ENCODE data around the gene NSMF. TPM values are rescaled to one million over a fixed set of nuclear protein-coding genes. Genes with fewer than 3 reads are reported as not detected.

NSMF gene
- total and polyA plus RNA-seq, 10 of the 15 experiments (the other 5 are each of a cell fraction or from before 2014, with no cell fraction given): 0.13 to 44.3 (median 13.4) TPM

- Histone ChIP-seq H3K36me3 (ENCODE audit: control insufficient read depth in 2 of 2, insufficient read depth in 2 of 2, low read length in 1 of 2) (no peaks in the 10 kb centered on the region; a peak in 1 of 4 replicates), H2AFZ (ENCODE audit: control insufficient read depth, low read depth, low read length) (no peak overlapping the region; the same call in 1 of the 2 replicates), H4K20me1 (ENCODE audit: control insufficient read depth, insufficient read depth) (no peaks in the 10 kb centered on the region), H3K9me3 (replicated peaks; ENCODE audit: control insufficient read depth, insufficient read depth, low read length) (peaks cover 5% of the 10 kb centered on the region; the same call in 1 of the 3 replicates), H3K4me3 (peak overlapping the region; percentile 55; the same call in 1 of the 2 replicates), H3K4me2 (ENCODE audit: control insufficient read depth, insufficient read depth) (peak overlapping the region; percentile 82), H3K79me2 (ENCODE audit: control insufficient read depth, insufficient read depth, low read length) (no peaks in the 10 kb centered on the region), H3K27ac (ENCODE audit: control insufficient read depth, insufficient read depth) (peak overlapping the region; percentile 39), H3K9ac (ENCODE audit: control insufficient read depth, insufficient read depth, low read length) (peak overlapping the region; percentile 44; the same call in 1 of the 2 replicates), H3K27me3 (replicated peaks in 1 of 2; ENCODE audit: control insufficient read depth in 2 of 2, insufficient read depth in 2 of 2, low read length in 1 of 2) (no peaks in the 10 kb centered on the region), H3K4me1 (ENCODE audit: control insufficient read depth, insufficient read depth, low read length) (peaks cover 25% of the 10 kb centered on the region)
- ChIA-PET RAD21 (ENCODE audit: unreplicated experiment) (interaction anchor here (0.6 to 1.2 kb wide), 4 partner anchors 146 to 171 kb away, joined by 3 to 4 read pairs (median 4); partner anchors contain the start of gene NELFB), POLR2A (interaction anchor here (0.7 to 1.3 kb wide), 4 partner anchors 12 to 164 kb away, joined by 3 read pairs; partner anchors contain the start of genes EXD3, NOXA1 and NRARP), CTCF (interaction anchor here (0.7 to 2.7 kb wide), 5 partner anchors 14 to 122 kb away, joined by 3 to 17 read pairs (median 4); partner anchors contain the start of gene NRARP), SMC1A (ENCODE audit: uncharacterized antibody, unreplicated experiment) (interaction anchor here (1.6 kb wide), 1 partner anchor 106 kb away, joined by 5 read pairs; the partner anchor contains the start of gene NRARP)
- 0% methylated on average over 26 of the region's 31 CpGs for WGBS (ENCODE audit: insufficient coverage, insufficient replicate concordance, low lambda C conversion rate, missing lambda C conversion rate)
- FAIRE-seq: no peak
- DNase-seq (ENCODE audit: low read depth, low spot score): peak; percentile 26
- intact Hi-C loops (cut with micrococcal nuclease; ENCODE audit: unreplicated experiment) (loop anchor here (2.0 kb wide), 1 partner anchor 105 kb away; the partner anchor contains the start of gene NRARP), in situ Hi-C loops (cut with MboI) (loop anchor here (5.0 kb wide), 1 partner anchor 115 kb away; no protein-coding TSS in a partner anchor)
- peak; percentile 58 for ATAC-seq
- no TSS peak for BruUV-seq (replicated peaks)
- TF ChIP-seq CREM (IDR thresholded peaks at IDR 0.05; ENCODE audit: low read depth): no peak
- TF ChIP-seq FOXM1 (IDR thresholded peaks at IDR 0.05; ENCODE audit: low read depth, low read length): no peak
- TF ChIP-seq SP1 (IDR thresholded peaks at IDR 0.05; ENCODE audit: low read depth, low read length): no peak
- TF ChIP-seq EGR1 (IDR thresholded peaks at IDR 0.05; ENCODE audit: borderline replicate concordance in 1 of 2, low read depth in 2 of 2, low read length in 2 of 2): peak in 1 of 2 experiments; percentile 91; a peak in 2 of 3 replicates
- peak; percentile 45 for TF ChIP-seq IKZF1 (conservative IDR thresholded peaks at IDR 0.05)
- no peak for TF ChIP-seq ELK1 (IDR thresholded peaks at IDR 0.05; ENCODE audit: low read depth, low read length)
- no peak for TF ChIP-seq E2F8 (IDR thresholded peaks at IDR 0.05; ENCODE audit: low read depth, partially characterized antibody)
- no peak for TF ChIP-seq TCF3 (IDR thresholded peaks at IDR 0.05; ENCODE audit: borderline replicate concordance, insufficient read depth, low read depth, low read length)
- TF ChIP-seq MYB (IDR thresholded peaks at IDR 0.05; ENCODE audit: borderline replicate concordance, low read depth, low read length): no peak
- peak; percentile 91 to 96 for TF ChIP-seq BHLHE40 (IDR thresholded peaks at IDR 0.05; ENCODE audit: borderline replicate concordance in 1 of 2, low read depth in 2 of 2, low read length in 1 of 2)
- no peak for TF ChIP-seq POLR2AphosphoS2 (IDR thresholded peaks at IDR 0.05; ENCODE audit: low read depth, low read length)
- TF ChIP-seq RELB (IDR thresholded peaks at IDR 0.05; ENCODE audit: low read depth): peak; percentile 41; the same call in 1 of the 2 replicates
- peak; percentile 50; the same call in 1 of the 2 replicates for TF ChIP-seq EED (IDR thresholded peaks at IDR 0.05; ENCODE audit: low read depth)
- TF ChIP-seq E2F4 (IDR thresholded peaks at IDR 0.05; ENCODE audit: low read depth, low read length): no peak
- 0 out of 2 replicates have a peak, but pooled peaks have one; percentile 27 for TF ChIP-seq GATAD2B (conservative IDR thresholded peaks at IDR 0.05; ENCODE audit: low read depth)
These were observed 51.4 kb downstream of the NSMF start for GRCh38 chr9:137407590-137408300.
